HT-29 (cell line): ENCODE data around the gene ATP8A2. TPM values are rescaled to one million over a fixed set of nuclear protein-coding genes. Genes with fewer than 3 reads are reported as not detected.

Experiments used
- DNase-seq: peaks from one replicate; pipeline ENCODE4 v3.0.0-alpha.2; 2015; ENCODE audit warnings: low spot score
- total RNA-seq: library from RNA; depleted of rRNA; stranded (reverse); fragments of >200 nt; shearing (Covaris generic); gene quantifications from 2 replicates; pipeline ENCODE4 v1.2.3, GENCODE V29; 2014

The ATP8A2 gene
- total RNA-seq, 1 experiment from 2014 or later, result not detected

DNA sequence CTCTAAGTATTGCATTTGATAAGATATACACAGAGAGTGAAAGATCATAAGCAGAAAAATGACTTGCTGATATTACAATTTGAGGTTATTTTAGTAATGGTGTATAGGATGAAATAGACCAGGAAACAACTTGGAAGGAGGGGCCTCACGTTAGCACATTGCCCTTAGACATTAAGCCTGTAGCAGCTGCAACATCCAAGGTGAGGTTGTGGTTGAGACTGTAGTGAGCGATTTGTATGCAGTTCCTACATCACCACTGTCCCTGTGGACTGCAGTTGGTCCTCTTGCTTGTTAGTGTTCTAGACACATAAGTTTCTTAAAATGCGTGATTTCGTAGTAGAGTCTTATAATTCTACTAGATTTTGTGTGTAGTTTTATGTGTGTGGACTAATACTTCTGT lies 311.3 kb downstream of the ATP8A2 start:
- no peak for DNase-seq

DNA sequence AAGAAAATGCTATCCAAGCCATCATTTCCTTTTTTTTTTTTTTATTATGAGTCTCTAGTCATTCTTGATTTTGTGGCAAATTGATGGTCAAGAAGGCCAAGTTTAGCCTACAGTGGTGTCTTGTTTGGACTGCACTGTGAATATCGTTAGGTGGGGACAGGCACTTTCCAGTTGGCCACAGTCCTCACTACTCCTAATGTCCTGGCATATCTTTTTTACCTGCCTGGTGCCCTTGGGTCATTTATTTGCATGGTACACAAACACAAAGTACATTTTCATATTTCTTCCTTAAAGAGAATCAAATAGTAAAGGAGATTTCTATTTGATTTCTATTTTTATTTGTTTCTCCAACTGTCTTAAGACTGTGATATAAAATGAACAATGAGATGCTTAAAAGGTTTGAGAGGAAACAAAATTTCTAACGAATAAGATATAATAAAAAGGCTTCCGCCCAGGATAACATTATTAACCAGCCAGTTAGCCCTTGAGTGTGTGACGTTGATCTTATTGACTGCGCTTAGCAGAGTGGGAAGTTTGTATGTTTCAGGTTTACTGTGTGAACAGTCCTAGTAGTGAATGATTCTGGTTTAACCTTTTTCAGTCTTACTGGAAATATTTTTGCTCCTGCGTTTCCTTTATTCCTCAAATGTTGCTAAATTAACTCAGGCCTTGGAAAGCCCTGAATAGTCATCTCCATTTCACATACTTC lies 312.0 kb downstream of the ATP8A2 start:
- no peak for DNase-seq

DNA sequence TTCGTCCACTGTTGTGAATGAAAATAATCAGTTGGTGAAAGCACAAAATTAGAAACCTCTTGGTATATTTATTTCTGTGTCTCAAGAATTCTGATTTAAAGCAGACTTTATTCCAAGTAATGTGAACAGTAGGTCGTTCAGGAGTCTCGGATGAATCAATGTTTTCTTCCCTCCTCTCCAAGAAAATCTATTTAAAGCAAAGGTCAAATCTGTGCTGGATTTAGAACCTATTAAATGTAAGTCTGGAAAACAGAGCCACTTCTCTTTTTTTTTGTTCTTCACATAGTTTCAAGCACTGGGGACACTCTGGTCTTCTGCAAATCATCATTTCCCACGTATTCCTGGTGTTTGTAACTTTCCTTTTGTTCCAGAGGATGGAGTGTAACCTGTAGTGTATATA lies 312.7 kb downstream of the ATP8A2 start:
- no peak for DNase-seq

DNA sequence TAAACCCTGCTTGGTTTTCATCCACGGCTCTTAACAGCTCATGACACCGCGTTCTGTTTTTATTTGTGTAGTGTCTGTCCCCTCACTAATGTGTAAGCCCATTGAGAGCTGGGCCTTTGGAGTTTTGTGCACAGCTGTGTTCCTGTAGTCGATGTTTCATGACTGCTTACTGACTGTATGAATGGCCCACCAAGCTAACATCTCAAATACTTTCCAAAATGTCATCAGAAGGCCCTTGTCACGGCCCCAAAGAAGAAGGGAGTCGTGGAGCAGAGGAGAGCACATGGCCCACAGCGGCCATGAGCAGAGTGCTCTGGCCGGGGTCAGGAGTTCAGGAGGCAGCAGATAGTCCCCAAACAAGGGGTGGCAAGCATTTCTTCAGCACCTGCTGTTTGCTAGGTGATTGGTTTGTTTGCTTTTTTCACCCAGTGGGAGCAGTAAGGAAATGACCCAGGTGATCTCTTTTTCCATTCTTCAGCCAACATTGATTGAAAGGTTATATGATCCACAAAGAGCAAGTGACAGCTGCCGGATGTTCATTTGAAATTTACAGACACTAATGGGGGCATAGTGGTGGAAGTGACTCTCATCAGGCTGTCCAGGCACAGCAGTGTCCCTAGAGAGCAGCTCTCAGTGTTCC lies 315.2 kb downstream of the ATP8A2 start:
- no peak for DNase-seq

DNA sequence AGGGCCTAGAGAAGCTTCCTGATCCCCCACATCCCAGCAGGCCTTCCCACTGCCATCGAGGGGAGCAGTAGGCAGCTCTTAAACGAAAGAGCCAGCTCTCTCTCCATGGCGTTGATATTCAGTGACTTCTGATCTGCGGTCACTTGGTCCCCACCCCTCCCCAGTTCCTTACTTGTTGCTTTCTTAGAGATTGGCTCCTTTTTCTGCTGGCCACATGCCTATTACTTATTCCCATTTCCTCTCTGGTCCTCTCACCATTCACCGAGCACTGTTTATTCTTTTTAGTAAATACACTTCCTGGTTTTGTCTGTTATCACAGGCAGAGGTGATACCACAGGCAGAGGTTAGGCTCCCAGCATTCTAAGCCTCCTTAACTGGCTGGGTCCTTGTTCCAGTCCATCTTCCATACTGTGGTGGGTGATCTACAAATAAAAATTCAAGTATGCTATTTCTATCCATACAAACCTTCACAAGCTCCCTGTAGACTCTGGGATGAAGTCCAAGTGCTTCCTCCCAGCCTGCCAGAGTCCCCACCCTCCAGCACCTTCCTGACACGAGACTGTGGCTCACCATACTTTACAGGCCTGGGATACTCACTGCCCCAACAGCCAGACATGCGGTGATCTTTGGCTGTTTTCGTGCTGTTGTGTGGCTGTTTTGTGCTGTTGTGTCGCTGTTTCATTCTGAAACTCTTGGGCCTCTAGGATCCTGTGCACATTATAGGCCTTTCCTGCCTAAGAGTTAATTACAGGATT lies 315.9 kb downstream of the ATP8A2 start:
- peak; percentile 15 for DNase-seq

DNA sequence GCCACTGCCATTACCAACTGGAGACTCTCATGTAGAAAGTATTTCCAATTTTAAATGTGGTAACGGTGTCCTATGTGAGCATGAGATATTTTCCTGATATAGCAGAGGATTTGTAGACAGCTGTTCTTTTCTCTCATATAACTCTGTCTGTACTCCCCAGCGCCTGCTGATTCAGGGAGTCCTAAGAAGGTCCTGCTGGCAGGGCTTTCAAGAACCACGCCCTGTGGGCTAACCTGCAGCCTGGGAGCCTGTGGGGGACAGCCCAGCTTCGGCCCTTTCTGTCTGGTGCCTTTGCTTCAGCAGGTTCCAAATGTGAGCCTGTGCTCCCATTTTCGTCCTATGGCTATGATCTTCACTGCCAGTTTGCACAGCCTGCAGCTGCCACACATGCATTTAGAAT lies 316.8 kb downstream of the ATP8A2 start:
- DNase-seq, result no peak

DNA sequence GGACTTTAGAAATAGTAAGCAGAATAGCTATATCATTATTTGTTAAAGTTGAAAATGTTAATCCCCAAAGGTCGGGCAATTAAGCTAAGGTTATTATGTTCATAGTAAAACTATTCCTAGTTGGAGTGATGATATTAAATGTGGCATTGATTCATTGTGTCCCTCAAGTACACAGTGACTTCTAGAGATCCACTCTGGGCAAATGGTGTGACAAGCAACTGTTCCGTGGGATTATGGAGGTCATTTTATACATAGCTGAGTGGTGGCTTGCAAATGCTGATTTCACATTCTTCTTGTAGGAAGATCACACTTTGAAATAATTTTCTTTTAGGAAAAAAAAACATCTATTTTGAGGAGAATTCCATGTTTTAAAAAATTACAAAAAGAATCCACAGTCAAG lies 317.8 kb downstream of the ATP8A2 start:
- no peak for DNase-seq

DNA sequence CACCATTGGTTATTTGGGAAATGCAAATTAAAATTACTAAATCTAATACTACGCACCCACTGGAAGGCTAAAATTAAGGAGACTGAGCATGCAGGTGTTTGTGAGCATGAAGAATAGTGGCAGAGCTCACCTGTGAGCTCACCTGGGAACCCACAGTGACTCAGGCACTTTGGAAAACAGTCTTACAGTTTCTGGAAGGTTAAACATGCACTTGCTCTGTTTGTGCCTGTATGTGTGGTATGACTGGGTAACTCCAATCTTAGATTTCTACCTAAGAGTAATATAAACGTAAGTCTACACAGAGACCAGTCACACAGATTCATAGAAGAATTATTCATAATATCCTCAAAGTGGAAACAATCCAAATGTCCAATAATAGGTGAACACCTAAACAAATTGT lies 318.8 kb downstream of the ATP8A2 start:
- no peak for DNase-seq

DNA sequence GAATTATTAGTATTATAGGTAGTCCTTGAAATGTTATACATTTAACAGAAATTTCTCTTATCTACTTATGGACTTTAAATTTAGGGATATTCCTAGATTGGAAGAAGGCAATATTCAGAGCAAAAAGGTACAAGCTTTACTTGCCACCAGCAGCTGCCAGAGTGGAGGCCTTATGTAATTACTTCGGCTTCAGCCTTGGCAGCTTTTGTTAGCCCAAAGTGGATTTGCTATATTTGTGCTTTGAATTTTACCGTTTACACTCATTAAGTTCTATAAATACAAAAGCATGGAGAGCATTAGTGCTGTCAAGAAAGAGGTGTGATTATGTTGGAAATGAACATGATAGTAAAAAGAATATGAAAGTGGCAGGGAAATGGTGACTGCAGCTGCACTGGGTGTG lies 319.9 kb downstream of the ATP8A2 start:
- DNase-seq, result no peak

DNA sequence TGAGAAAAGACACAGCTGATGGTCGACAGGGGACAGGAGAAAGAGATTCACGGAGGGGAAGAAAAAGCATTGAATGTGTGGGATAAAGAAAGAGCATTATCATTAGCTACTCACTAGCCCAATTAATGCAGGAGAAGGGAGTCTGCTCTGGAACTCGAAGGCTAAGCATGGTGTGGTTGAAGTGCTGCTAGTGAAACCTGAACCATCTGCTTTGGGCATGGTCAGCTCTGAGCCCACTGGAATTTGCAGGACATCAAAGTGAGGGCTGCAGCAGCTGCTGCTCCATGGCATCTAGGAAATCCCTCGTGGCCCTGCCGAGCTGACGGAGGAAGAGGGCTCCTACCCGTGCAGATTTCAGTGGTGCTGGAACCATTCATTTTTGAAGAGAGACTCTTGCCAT lies 320.3 kb downstream of the ATP8A2 start:
- no peak for DNase-seq

DNA sequence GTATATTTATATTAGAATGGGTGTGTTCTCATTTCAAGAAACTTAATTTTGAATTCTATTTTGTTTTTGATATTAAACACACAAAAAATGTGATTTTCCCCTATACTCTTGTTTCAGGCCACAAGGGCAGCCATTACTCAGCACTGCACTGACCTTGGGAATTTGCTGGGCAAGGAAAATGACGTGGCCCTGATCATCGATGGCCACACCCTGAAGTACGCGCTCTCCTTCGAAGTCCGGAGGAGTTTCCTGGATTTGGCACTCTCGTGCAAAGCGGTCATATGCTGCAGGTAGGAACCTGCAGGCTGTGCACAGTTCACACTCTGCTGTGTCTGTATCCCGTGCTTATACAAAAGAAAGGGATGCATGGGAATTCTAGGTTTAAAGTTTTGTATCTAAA lies 327.3 kb downstream of the ATP8A2 start:
- DNase-seq, result no peak

DNA sequence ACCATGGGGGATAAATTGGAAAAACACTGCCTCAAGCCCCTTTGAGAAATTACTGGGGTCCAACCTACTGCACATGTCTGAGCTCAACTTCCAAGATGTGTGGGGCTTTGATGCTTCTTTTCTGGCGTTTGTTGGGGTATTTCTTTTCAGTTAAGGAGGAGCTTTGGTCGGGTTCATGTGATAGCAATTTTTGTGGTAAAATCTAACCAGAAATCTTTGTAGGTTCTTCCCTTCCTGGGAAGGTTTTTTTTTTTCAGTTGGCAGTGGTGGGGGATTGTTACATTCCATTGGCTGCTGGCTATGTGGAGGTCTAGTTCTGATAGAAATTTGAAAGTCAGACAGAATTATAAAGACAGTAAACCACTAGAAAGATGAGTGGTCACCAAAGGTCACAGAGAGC lies 327.8 kb downstream of the ATP8A2 start:
- DNase-seq, result no peak

DNA sequence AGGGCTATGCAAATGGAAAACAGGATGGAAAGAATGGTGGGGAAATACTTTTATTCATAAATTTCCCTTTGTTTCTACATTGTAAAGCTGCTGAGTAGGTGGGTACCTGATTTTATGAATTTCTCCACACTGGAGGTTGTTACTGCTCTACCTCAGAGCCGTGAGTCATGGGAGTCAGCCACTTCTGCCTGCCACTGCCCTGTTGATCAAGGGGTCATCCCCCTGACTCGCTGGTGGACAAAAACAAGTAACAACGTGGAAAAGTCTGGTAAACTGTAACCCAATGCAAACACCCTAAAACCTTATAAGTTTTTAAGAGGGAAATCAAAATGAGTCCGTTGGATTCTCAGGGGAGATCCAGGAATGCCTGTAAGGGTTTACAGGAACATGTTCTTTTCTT lies 329.5 kb downstream of the ATP8A2 start:
- DNase-seq, result no peak

DNA sequence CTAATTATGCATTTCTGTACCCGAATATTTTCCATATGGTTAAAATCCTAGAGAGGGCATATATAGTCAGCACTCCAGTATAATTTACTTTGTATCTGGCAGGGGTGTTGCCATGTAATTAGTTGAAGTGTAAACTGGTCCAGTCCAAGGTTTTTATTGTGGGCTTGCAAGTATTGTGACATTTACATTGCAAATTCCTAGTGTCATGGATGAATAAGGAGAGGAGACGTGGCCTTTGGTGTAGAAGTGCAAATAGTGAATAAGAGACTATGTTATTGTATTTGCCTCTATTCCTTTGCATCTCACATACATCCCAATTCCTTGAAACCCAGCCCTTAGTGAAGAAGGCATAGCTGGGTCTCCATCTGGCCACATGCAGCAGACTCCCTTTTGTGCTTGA lies 330.6 kb downstream of the ATP8A2 start:
- no peak for DNase-seq

DNA sequence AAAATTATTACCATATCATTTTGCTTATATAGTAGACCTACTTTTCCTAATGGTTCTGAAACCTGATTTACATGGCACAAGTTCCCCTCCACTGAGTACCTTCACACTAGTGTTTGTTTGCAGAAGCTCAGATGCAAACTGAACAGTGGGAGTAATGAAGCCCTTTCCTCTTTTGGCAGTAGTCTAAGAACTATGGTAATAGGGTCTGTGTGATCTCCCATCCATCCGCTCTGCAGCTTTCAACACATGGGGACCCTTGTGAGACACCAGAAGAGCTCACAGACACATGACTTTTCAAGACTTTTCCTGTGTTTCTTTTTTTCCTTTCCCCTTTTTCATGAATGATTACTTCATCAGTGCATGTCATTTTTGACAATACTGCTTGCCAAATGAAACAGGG lies 336.0 kb downstream of the ATP8A2 start:
- no peak for DNase-seq

DNA sequence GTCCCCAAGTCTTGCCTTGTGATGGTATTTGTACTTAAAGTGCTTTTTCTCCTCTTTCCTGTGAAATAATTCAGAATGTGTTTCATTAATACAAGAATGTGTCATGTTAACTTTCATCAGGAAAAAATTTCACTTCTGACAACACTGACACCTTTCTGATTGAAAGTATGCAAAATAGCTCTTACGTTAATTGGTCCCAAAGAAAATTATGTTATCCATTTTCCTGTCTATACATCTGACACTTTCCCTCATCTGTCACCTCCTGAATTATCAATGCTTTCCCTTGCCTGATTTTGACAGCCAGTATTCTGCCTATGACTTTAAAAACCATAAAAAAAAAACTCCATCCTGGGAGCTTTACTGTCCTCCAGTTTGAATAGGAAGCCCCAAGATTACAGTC lies 336.5 kb downstream of the ATP8A2 start:
- DNase-seq, result no peak

DNA sequence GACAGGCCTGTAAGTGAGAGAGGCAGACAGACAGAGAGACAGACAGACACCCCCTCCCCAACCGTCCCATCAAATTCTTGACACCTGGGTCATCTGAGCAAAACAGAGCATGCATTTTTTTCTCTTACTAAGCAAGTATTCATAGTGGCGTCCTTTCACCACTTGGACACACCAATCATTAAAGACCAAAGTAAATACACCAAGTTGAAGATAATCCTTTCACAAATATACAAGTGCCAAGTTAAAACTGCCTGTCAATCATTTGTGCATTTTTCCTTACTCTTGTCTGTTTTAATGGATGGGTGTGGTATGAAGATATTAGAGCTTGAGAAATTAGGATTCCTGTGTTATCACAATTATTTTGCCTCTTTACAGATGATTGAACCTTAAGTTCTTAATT lies 337.3 kb downstream of the ATP8A2 start:
- no peak for DNase-seq

DNA sequence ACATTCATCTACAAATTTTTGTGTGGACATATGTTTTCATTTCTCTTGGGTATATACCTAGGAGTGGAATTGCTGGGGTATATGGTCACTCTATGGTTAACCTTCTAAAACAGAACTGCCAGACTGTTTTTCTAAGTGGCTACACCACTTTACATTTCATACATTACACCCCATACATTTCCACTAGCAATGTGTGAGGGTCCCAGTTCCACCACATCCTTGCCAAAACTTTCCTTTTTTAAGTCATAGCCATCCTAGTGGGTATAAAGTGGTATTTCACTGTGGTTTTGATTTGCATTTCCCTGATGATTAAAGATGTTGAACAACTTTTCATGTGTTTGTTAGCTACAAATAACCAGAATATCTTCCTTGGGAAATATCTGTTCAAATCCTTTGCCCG lies 344.0 kb downstream of the ATP8A2 start:
- no peak for DNase-seq

DNA sequence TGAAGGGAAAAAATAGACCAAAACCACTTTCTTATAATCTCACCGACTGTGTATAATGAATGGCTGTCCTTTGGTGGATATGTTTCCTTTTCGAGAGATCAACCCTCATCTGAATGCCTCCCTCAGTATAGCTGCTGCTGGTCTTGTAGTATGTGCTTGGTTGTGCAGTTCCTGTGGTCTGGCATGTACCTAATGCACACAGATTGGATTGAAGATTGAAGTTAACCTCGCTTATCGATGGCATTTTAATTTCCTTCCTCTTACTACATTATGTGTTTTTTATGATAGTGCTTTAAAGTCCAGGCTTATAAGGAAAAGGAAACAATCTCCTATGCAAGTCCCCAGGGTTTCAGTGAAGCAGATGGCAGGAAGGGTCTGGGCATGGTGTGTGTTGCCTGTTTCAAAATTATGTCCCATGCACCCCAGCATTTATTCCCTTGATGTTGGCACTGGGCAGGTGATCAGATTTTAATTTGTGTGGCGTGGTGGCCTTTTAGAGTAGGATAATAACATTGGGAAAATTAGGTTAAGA lies 346.0 kb downstream of the ATP8A2 start:
- DNase-seq, result no peak

DNA sequence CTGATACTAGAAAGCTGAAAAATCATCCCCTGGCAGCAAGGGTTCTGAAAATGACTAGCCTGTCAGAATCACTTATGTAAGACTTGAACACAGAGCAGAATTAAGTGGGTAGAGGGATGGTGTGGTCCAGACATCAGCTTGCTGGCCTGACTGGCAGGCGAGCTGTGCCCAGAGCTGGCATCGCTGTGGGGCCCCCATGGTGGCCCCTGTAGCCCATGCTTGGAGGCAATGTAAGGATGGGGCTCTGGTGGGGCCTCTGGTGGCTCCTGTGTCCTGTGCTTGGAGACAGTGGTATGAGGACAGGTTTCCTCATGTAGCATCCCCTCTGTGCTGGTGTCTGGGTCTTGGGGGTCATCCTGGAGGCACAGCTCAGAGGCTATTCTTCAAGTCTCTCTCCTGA lies 347.9 kb downstream of the ATP8A2 start:
- no peak for DNase-seq

DNA sequence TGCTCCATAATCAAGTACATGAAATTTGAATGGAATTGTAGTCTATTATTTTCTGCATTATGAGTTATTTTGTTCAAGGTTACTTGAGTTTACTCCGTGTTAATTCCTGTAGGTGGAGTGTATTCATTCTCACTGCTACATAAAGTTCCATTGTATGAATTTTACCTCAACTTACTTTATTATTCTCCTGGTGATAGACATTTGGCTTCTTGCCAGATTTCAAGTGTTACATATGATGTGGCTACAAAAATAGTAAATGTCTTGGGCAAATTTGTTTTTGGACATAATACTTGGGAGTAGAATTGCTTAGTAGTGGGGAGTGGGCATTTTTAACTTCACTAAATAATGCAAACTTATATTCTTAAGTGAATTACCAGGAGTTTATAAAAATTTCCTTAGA lies 351.1 kb downstream of the ATP8A2 start:
- no peak for DNase-seq

DNA sequence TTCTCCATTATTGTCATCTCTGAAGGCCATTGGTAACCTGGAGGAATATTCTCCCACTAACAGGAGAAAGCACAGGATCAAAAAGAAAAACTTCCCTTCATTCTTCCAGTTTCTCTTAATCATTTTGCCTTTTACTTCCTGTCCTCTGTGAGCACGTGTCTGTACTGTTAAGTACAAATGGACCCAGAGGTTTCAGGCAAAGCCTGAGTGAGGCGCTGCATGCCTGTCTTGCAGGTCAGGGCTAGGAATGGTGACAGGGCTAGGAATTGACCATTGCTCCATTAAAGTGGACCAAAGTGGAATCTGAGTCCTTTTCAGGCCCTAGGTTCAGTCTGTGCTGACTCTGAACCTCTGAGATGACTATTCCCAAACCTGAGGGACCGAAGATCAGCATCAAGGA lies 353.3 kb downstream of the ATP8A2 start:
- DNase-seq, result no peak

DNA sequence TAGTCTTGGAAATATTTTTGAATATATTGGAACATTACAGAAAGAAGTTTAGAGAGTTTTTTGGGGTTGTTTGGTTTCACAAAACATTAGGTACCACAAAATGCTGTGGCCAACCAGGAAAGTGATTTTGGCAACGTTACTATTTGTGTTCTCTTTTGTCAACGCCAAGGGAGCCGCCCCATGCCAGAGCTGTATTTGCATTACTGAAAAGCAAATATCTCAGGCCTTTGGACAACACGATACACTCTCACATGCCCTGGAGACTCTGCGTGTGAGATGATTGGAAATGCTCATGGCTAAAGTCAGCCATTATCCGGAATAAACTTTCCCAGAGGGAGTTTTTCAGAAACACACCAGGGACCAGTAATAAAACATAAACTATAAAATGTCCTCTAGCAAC lies 355.5 kb downstream of the ATP8A2 start:
- no peak for DNase-seq
